Measurements from ENCODE around the gene COL9A2. TPM values are rescaled to one million over a fixed set of nuclear protein-coding genes. Genes with fewer than 3 reads are reported as not detected.

The COL9A2 gene
- total RNA-seq, 2 experiments from 2014 or later = 6.2 to 6.8 TPM

GRCh38 chr1:40310129-40310461 lies 7.0 kb downstream of the COL9A2 start:
- Mint-ChIP-seq H3K4me3 (no peak overlapping the region), H3K36me3 (ENCODE audit: low read depth) (no peaks in the 10 kb centered on the region), H3K4me1 (ENCODE audit: low read depth) (peaks cover 14% of the 10 kb centered on the region), H3K27ac (no peak overlapping the region), H3K27me3 (ENCODE audit: low read depth) (no peaks in the 10 kb centered on the region), H3K9me3 (no peaks in the 10 kb centered on the region)
- intact Hi-C loops (cut with micrococcal nuclease) = no loop called here
- CTCF ChIA-PET = interaction anchor here (1.6 kb wide), 1 partner anchor 158 kb away, joined by 8 read pairs; no protein-coding TSS in a partner anchor
- DNase-seq = no peak

DNA sequence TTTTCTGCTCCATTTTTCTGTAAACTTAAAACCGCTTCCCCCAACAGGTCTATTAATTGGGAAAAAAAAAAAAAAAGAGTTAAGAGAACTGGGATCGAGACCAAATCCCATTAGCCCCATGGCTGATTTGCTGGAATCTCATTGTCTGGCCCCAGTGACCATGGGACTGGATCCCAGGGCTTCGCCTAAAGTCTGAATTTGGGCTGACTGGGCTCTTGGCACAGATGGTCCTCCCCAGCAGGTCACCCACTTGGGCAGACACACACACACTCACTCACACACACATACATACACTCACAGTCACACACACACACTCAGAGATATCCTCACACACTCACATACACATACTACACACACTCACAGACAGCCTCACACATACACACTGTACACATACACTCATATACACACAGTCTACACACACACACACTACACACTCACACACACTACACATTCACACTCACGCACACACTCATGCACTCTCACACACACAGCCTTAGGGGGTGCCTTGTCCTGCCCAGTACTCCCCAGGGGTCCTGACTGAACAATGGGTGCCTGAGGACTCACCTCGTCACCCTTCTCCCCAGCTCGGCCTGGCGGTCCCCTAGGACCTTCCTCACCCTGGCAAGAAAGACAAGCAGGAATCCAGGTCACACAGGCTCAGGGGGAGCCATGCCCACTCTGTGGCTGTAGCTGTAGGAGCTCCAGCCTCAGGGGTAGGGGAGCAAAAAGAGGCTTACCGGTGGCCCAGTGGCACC lies 7.5 kb downstream of the COL9A2 start:
- no peaks in the 10 kb centered on the region for H3K36me3 Mint-ChIP-seq (ENCODE audit: low read depth)
- H3K27me3 Mint-ChIP-seq (ENCODE audit: low read depth) = no peaks in the 10 kb centered on the region
- H3K27ac Mint-ChIP-seq = no peak overlapping the region
- CTCF ChIA-PET = interaction anchor here (1.6 kb wide), 1 partner anchor 157 kb away, joined by 8 read pairs; no protein-coding TSS in a partner anchor
- intact Hi-C loops (cut with micrococcal nuclease) = no loop called here
- H3K4me1 Mint-ChIP-seq (ENCODE audit: low read depth) = peaks cover 11% of the 10 kb centered on the region
- H3K4me3 Mint-ChIP-seq = no peak overlapping the region
- no peak for DNase-seq
- H3K9me3 Mint-ChIP-seq = no peaks in the 10 kb centered on the region

DNA sequence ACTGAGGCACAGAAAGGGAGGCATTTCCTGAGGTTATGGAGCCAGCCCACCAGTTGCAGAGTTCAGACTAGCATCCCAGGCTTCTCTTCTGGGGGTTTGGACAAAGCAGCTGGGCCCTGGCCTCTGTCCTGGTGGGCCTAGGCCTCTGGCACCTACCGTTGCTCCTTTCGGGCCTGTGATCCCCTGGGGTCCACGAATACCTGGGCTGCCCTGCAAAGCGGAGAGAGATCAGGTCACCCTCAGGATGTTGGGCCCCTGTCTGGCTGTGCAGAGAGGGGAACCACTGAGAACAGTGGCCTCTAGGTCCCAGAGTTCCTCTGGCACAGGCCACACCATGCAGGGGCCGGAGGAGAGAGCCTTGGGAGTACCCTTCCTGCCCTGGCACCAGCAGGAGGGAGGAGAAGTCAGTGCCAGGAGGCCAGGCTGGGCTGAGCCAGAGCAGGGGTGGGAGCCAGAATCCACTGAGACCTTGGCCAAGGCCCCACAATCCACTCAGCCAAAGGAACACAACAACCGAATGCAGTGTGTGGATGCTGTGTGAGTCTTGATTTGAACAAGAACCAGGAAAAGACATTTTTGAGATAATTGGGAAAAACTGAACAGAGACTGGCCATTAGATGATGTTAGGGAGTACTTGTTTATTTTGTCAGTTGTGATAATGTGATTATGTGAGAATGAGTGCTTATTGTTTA lies 8.9 kb downstream of the COL9A2 start:
- H3K36me3 Mint-ChIP-seq (ENCODE audit: low read depth) = no peaks in the 10 kb centered on the region
- peaks cover 6% of the 10 kb centered on the region for H3K4me1 Mint-ChIP-seq (ENCODE audit: low read depth)
- intact Hi-C loops (cut with micrococcal nuclease) = no loop called here
- no peak for DNase-seq
- H3K9me3 Mint-ChIP-seq = no peaks in the 10 kb centered on the region
- CTCF ChIA-PET = interaction anchor here (0.7 kb wide), 1 partner anchor 185 kb away, joined by 4 read pairs; no protein-coding TSS in a partner anchor
- H3K27ac Mint-ChIP-seq = no peak overlapping the region
- H3K27me3 Mint-ChIP-seq (ENCODE audit: low read depth) = no peaks in the 10 kb centered on the region
- no peak overlapping the region for H3K4me3 Mint-ChIP-seq

DNA sequence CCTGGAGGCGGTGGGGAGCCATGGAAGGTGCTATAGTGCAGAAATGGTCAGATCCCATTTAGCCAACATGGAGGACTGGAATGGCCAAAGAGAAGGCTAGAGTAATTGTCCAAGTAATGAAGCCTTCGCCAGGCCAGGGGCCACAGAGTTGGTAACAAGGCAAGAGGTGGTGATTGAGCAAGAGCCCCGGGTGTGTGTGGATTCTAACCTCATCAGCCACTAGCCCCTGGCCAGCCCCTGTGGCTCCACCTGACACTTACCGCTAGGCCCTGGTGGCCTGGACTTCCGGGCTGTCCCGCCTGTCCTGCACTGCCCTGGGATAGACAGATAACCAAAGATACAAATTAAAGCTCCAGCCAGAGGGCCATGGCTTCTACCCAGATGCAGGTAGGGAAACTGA lies 9.9 kb downstream of the COL9A2 start:
- Mint-ChIP-seq H3K36me3 (ENCODE audit: low read depth) (no peaks in the 10 kb centered on the region), H3K27ac (no peak overlapping the region), H3K27me3 (ENCODE audit: low read depth) (no peaks in the 10 kb centered on the region), H3K9me3 (no peaks in the 10 kb centered on the region), H3K4me3 (no peak overlapping the region), H3K4me1 (ENCODE audit: low read depth) (no peaks in the 10 kb centered on the region)
- CTCF ChIA-PET = no interaction called here
- DNase-seq = no peak
- intact Hi-C loops (cut with micrococcal nuclease) = no loop called here

- no peaks in the 10 kb centered on the region for H3K27me3 Mint-ChIP-seq (ENCODE audit: low read depth)
- H3K4me3 Mint-ChIP-seq = no peak overlapping the region
- CTCF ChIA-PET = interaction anchor here (0.8 to 1.5 kb wide), 3 partner anchors 9 to 153 kb away, joined by 3 to 10 read pairs (median 5); no protein-coding TSS in a partner anchor
- no peaks in the 10 kb centered on the region for H3K4me1 Mint-ChIP-seq (ENCODE audit: low read depth)
- no peak for DNase-seq
- no peaks in the 10 kb centered on the region for H3K36me3 Mint-ChIP-seq (ENCODE audit: low read depth)
- H3K27ac Mint-ChIP-seq = no peak overlapping the region
- H3K9me3 Mint-ChIP-seq = no peaks in the 10 kb centered on the region
- intact Hi-C loops (cut with micrococcal nuclease) = no loop called here
These were observed 10.8 kb downstream of the COL9A2 start for GRCh38 chr1:40306296-40306695.

GRCh38 chr1:40305871-40306270 lies 11.2 kb downstream of the COL9A2 start:
- H3K9me3 Mint-ChIP-seq = no peaks in the 10 kb centered on the region
- intact Hi-C loops (cut with micrococcal nuclease) = loop anchor here (1.0 kb wide), 1 partner anchor 153 kb away; no protein-coding TSS in a partner anchor

DNA sequence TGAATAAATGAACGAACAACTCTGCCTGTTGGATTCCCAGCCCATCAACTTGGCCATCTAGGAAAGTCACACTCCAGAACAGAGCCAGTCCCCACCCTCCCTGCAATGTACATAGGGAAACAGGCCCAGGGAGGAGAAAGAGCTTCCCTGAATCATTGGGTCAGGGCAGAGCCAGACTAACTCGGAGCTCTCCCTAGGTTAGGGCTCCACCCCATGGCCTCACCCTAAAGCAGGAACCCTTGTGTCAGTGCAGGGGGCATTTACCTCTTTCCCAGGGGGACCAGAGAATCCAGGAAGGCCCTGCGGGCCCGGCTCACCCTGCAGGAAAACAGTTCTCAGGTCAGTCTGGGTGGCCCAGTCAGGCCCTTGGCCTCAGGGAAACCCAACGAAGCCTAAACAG lies 11.6 kb downstream of the COL9A2 start:
- Mint-ChIP-seq H3K4me1 (ENCODE audit: low read depth) (no peaks in the 10 kb centered on the region), H3K36me3 (ENCODE audit: low read depth) (no peaks in the 10 kb centered on the region), H3K4me3 (no peak overlapping the region), H3K27me3 (ENCODE audit: low read depth) (no peaks in the 10 kb centered on the region), H3K27ac (no peak overlapping the region), H3K9me3 (no peaks in the 10 kb centered on the region)
- DNase-seq = peak; percentile 50
- intact Hi-C loops (cut with micrococcal nuclease) = loop anchor here (1.0 kb wide), 1 partner anchor 152 kb away; no protein-coding TSS in a partner anchor
- CTCF ChIA-PET = interaction anchor here (0.8 to 1.5 kb wide), 5 partner anchors 10 to 153 kb away, joined by 3 to 10 read pairs (median 4); no protein-coding TSS in a partner anchor

More at GRCh38 chr1:40305871-40306270, 11.2 kb downstream of the COL9A2 start:
- Mint-ChIP-seq H3K36me3 (ENCODE audit: low read depth) (no peaks in the 10 kb centered on the region), H3K27me3 (ENCODE audit: low read depth) (no peaks in the 10 kb centered on the region), H3K4me1 (ENCODE audit: low read depth) (no peaks in the 10 kb centered on the region), H3K27ac (no peak overlapping the region), H3K4me3 (no peak overlapping the region)
- CTCF ChIA-PET = interaction anchor here (0.8 to 1.5 kb wide), 4 partner anchors 9 to 153 kb away, joined by 3 to 10 read pairs (median 4); no protein-coding TSS in a partner anchor
- DNase-seq = no peak

- CTCF ChIA-PET = interaction anchor here (1.0 kb wide), 1 partner anchor 151 kb away, joined by 3 read pairs; no protein-coding TSS in a partner anchor
- no peak for DNase-seq
- intact Hi-C loops (cut with micrococcal nuclease) = no loop called here
- Mint-ChIP-seq H3K4me1 (ENCODE audit: low read depth) (no peaks in the 10 kb centered on the region), H3K36me3 (ENCODE audit: low read depth) (no peaks in the 10 kb centered on the region), H3K4me3 (no peak overlapping the region), H3K27ac (no peak overlapping the region), H3K9me3 (no peaks in the 10 kb centered on the region), H3K27me3 (ENCODE audit: low read depth) (no peaks in the 10 kb centered on the region)
These were observed 13.3 kb downstream of the COL9A2 start for GRCh38 chr1:40303790-40304189.

GRCh38 chr1:40303051-40303771 lies 13.9 kb downstream of the COL9A2 start:
- Mint-ChIP-seq H3K4me1 (ENCODE audit: low read depth) (no peaks in the 10 kb centered on the region), H3K4me3 (no peak overlapping the region), H3K9me3 (no peaks in the 10 kb centered on the region), H3K36me3 (ENCODE audit: low read depth) (no peaks in the 10 kb centered on the region), H3K27ac (no peak overlapping the region), H3K27me3 (ENCODE audit: low read depth) (no peaks in the 10 kb centered on the region)
- no peak for DNase-seq
- intact Hi-C loops (cut with micrococcal nuclease) = no loop called here
- CTCF ChIA-PET = no interaction called here

GRCh38 chr1:40302475-40302874 lies 14.6 kb downstream of the COL9A2 start:
- no peak overlapping the region for H3K4me3 Mint-ChIP-seq
- no peaks in the 10 kb centered on the region for H3K36me3 Mint-ChIP-seq (ENCODE audit: low read depth)
- CTCF ChIA-PET = no interaction called here
- H3K4me1 Mint-ChIP-seq (ENCODE audit: low read depth) = no peaks in the 10 kb centered on the region
- H3K9me3 Mint-ChIP-seq = no peaks in the 10 kb centered on the region
- no peaks in the 10 kb centered on the region for H3K27me3 Mint-ChIP-seq (ENCODE audit: low read depth)
- H3K27ac Mint-ChIP-seq = no peak overlapping the region
- intact Hi-C loops (cut with micrococcal nuclease) = no loop called here
- DNase-seq = no peak

DNA sequence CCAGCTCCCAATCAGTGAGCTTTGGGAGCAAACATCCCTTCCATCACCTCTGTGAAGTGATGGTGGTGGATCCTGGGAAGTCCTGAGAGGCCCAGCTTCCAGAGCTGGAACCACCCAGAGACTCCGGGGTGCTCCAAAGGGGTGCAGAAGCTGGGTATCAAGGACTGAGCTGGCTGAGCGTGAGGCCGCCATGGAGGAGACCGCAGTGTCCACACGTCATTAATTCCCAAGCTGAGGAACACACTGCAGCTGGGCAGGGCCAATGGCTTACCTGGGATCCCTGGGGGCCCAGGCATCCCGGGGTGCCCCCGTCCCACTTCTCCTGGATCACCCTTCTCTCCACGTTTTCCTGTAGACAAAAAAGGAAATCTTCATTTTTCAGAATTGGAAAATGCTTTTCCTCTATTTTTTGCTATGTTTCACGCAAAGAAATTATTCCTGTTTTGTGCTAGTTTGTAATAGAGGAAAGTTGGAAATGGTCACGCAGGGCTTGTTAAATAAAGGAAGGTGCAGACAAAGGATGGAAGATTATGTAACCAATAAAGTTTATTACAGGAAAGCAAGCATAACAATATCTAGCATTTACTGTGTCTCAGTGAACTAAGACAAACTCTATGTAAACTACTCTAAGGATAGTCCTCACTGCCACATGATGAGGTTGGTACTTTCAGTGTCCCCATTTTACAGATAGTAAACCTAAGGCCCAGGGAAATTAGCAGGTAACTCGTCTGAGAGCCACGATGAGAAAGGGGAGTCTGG lies 15.4 kb downstream of the COL9A2 start:
- H3K4me3 Mint-ChIP-seq = no peak overlapping the region
- H3K27me3 Mint-ChIP-seq (ENCODE audit: low read depth) = no peaks in the 10 kb centered on the region
- no peak for DNase-seq
- no peak overlapping the region for H3K27ac Mint-ChIP-seq
- H3K4me1 Mint-ChIP-seq (ENCODE audit: low read depth) = no peaks in the 10 kb centered on the region
- CTCF ChIA-PET = interaction anchor here (0.6 to 1.3 kb wide), 3 partner anchors 149 to 385 kb away, joined by 3 to 4 read pairs (median 3); no protein-coding TSS in a partner anchor
- intact Hi-C loops (cut with micrococcal nuclease) = no loop called here
- H3K36me3 Mint-ChIP-seq (ENCODE audit: low read depth) = no peaks in the 10 kb centered on the region
- no peaks in the 10 kb centered on the region for H3K9me3 Mint-ChIP-seq
